RWPE2 (cell line): Measurements from ENCODE around the gene EPB41L4A.
A peak's percentile ranks its signal among the peaks of the same experiment; 100 is the strongest.

Experiments used
- ATAC-seq: fragments of 200-7000 bp; cut with Tn5 transposase; 3 replicates; pipeline ENCODE4 v1.9.1; 2021; ENCODE audit warnings: low read depth
- DNase-seq: peaks from one replicate; pipeline ENCODE4 v3.0.0-alpha.2; 2020; ENCODE audit warnings: low spot score
- H3K27ac ChIP-seq: fragments of 450-650 bp; 2 replicates; pipeline ENCODE4 v1.5.1; 2017; ENCODE audit warnings: mild to moderate bottlenecking; ENCODE audit not compliant: poor library complexity, severe bottlenecking
- H3K27me3 ChIP-seq: fragments of 250-450 bp; sonication (Bioruptor Pico); 2 replicates; pipeline ENCODE4 v1.5.1; 2021; ENCODE audit warnings: mild to moderate bottlenecking, moderate library complexity; ENCODE audit not compliant: insufficient read depth, poor library complexity, severe bottlenecking
- H3K36me3 ChIP-seq: fragments of 250-450 bp; sonication (Bioruptor Pico); 2 replicates; pipeline ENCODE4 v1.5.1; 2020; ENCODE audit warnings: low read depth, mild to moderate bottlenecking, moderate library complexity
- H3K4me1 ChIP-seq: fragments of 250-450 bp; sonication (Bioruptor Pico); 2 replicates; pipeline ENCODE4 v1.5.1; 2021; ENCODE audit warnings: mild to moderate bottlenecking, moderate library complexity; ENCODE audit not compliant: insufficient read depth, poor library complexity, severe bottlenecking
- H3K4me3 ChIP-seq: fragments of 250-450 bp; sonication (Bioruptor Pico); 2 replicates; pipeline ENCODE4 v1.5.1; 2021; ENCODE audit warnings: mild to moderate bottlenecking, moderate library complexity; ENCODE audit not compliant: severe bottlenecking
- H3K9me3 ChIP-seq: fragments of 250-450 bp; sonication (Bioruptor Pico); 2 replicates; pipeline ENCODE4 v1.5.1; 2021; ENCODE audit warnings: mild to moderate bottlenecking, moderate library complexity; ENCODE audit not compliant: severe bottlenecking
- TF ChIP-seq, protein P1 (sequence below): fragments of 450-650 bp; IDR thresholded peaks from one replicate; pipeline ENCODE4 v1.5.1; 2017; ENCODE audit warnings: mild to moderate bottlenecking, moderate library complexity; ENCODE audit not compliant: poor library complexity, severe bottlenecking

EPB41L4A gene

DNA sequence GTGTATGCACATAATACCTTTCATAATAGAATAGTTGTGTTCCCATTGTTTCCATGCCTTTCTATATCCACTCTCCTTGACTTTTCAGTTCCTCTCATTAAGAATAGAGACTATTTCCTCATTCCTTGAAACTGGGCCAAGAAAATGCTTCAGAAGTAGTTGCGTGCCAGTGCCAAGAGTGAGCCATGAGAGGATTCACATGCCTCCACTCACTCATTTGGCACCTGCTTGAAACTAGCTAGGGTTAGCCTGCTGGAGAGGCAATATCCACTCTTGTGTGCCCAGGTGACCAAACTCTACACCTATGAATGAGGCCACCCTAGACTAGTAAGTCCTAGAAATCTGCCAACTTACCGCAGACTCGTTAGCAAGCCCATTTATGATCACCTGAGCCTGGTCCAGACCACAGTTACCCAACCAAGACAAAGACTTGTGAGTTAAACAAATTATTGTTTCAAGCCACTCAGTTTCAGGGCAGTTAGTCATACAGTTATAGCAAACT lies 276.3 kb downstream of the EPB41L4A start:
- no peak for DNase-seq
- TF ChIP-seq, protein P1, sequence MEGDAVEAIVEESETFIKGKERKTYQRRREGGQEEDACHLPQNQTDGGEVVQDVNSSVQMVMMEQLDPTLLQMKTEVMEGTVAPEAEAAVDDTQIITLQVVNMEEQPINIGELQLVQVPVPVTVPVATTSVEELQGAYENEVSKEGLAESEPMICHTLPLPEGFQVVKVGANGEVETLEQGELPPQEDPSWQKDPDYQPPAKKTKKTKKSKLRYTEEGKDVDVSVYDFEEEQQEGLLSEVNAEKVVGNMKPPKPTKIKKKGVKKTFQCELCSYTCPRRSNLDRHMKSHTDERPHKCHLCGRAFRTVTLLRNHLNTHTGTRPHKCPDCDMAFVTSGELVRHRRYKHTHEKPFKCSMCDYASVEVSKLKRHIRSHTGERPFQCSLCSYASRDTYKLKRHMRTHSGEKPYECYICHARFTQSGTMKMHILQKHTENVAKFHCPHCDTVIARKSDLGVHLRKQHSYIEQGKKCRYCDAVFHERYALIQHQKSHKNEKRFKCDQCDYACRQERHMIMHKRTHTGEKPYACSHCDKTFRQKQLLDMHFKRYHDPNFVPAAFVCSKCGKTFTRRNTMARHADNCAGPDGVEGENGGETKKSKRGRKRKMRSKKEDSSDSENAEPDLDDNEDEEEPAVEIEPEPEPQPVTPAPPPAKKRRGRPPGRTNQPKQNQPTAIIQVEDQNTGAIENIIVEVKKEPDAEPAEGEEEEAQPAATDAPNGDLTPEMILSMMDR: no peak
- no peaks in the 10 kb centered on the region for H3K9me3 ChIP-seq
- H3K4me1 ChIP-seq: peaks cover 14% of the 10 kb centered on the region
- H3K4me3 ChIP-seq: no peak overlapping the region
- no peaks in the 10 kb centered on the region for H3K27me3 ChIP-seq
- no peaks in the 10 kb centered on the region for H3K36me3 ChIP-seq
- H3K27ac ChIP-seq: no peak overlapping the region
- peak; percentile 64 for ATAC-seq

DNA sequence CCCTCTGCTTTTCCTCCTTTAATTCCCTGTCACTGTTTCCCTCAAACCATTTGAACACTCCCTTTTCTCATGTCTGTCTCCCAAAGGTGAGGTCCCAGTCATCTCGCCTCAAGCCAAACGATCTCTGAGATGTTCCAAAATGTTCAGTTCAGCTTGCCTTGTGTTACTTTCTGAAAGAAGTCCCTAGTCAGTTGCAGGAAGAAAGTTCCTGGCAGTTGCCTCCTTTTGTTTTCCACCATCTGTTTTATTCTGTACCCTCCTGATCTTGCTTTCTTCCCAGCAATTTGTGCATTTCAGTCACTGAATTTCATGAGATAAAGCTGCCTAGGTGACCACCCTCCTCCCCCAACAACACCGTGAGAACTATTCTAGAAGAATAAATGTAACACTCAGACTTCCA lies 277.5 kb downstream of the EPB41L4A start:
- no peak overlapping the region for H3K4me3 ChIP-seq
- H3K9me3 ChIP-seq: no peaks in the 10 kb centered on the region
- TF ChIP-seq, protein P1: no peak
- H3K27ac ChIP-seq: no peak overlapping the region
- no peak for DNase-seq
- peaks cover 11% of the 10 kb centered on the region for H3K4me1 ChIP-seq
- no peaks in the 10 kb centered on the region for H3K36me3 ChIP-seq
- no peaks in the 10 kb centered on the region for H3K27me3 ChIP-seq
- ATAC-seq: no peak

DNA sequence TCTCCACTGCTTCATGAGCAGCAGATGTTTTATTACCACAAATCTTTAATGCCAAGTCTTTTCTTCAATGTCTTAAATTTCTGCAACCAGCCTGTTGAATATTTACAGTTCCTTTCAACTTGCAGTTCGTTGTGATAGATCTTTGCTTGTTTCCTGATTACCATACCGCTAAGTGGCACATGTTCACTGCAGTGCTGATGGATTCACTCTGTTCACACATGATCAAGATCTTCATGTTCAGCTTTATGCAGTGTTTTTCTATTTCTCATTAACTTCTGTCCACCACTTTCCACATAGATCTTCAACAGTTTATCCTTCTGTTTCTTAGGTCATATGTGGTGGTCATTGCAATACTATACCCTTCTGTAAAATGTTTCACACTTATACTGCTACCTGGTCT lies 280.6 kb downstream of the EPB41L4A start:
- no peak overlapping the region for H3K27ac ChIP-seq

DNA sequence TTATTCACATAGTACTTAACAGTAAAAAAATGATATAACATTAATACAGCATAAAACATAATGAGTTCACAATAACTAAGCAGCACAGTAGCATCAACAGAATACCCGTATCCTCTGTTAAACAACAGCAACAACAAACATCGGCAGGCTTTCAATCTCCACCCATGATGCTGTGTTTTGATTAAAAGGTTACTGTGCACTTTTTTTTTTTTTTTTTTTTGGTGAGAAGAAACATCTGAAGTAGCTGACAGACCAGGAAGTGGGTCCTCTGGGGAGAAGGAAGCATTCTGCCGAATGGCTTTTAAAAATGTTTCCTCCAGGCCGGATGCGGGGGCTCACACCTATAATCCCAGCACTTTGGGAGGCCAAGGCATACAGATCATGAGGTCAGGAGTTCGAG lies 282.3 kb downstream of the EPB41L4A start:
- ATAC-seq: no peak
- Histone ChIP-seq H3K9me3 (no peaks in the 10 kb centered on the region), H3K27ac (no peak overlapping the region), H3K27me3 (no peaks in the 10 kb centered on the region), H3K36me3 (no peaks in the 10 kb centered on the region), H3K4me1 (no peaks in the 10 kb centered on the region), H3K4me3 (no peak overlapping the region)
- no peak for DNase-seq
- TF ChIP-seq, protein P1: no peak

More for the DNA sequence above, 280.6 kb downstream of the EPB41L4A start:
- Histone ChIP-seq H3K9me3 (no peaks in the 10 kb centered on the region), H3K4me3 (no peak overlapping the region), H3K36me3 (no peaks in the 10 kb centered on the region), H3K27me3 (no peaks in the 10 kb centered on the region), H3K4me1 (peaks cover 5% of the 10 kb centered on the region)
- no peak for DNase-seq
- TF ChIP-seq, protein P1: no peak
- ATAC-seq: no peak

DNA sequence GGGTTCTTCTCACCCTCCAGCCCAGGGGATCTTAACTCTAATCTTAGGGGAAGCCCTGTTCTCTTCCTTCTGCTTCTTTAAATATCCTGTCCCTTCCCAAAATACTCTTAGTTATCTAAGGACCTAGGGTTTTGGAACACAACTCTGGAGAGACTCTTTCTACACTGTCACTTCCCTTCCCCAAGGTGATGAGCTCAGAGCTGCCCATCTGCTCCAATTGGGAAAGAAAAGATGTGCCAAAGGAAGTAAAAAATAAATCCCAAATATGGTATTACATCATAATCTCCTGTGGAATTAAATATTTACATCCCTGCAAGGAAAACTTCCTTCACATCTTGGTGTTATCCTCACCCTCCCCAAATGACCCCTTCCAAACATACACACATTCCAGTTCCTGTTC lies 291.2 kb downstream of the EPB41L4A start:
- TF ChIP-seq, protein P1: no peak
- Histone ChIP-seq H3K36me3 (no peaks in the 10 kb centered on the region), H3K4me1 (no peaks in the 10 kb centered on the region), H3K9me3 (no peaks in the 10 kb centered on the region), H3K27ac (no peak overlapping the region), H3K4me3 (no peak overlapping the region), H3K27me3 (no peaks in the 10 kb centered on the region)
- no peak for DNase-seq
- ATAC-seq: no peak
